Ovary (tissue), 9 donors: Measurements from ENCODE around the gene LCP1. TPM values are rescaled to one million over a fixed set of nuclear protein-coding genes. Genes with fewer than 3 reads are reported as not detected.

Source experiments
- DNase-seq, 5 donors: peaks; one replicate each; pipeline ENCODE4 v3.0.0-alpha.2; 2019 to 2020
- H3K27ac ChIP-seq, 2 donors: fragments of 200-600 bp; one replicate each; pipeline versions ENCODE4 v1.5.1 to v1.8.0; 2019 to 2022
- H3K27me3 ChIP-seq: fragments of 200-600 bp; one replicate; pipeline ENCODE4 v1.8.0; 2022
- H3K36me3 ChIP-seq: fragments of 200-600 bp; sonication (generic); one replicate; pipeline ENCODE4 v1.5.1; 2019
- H3K4me1 ChIP-seq: one replicate; pipeline ENCODE4 v1.8.1; 2013; ENCODE audit warnings: mild to moderate bottlenecking, moderate library complexity; ENCODE audit not compliant: insufficient read depth
- H3K4me3 ChIP-seq: fragments of 200-600 bp; sonication (generic); one replicate; pipeline ENCODE4 v1.5.1; 2017
- H3K9me3 ChIP-seq, 2 donors: fragments of 200-600 bp in 1 of 2; sonication (generic) in 1 of 2; one replicate each; pipeline versions ENCODE4 v1.5.1 to v1.8.1; 2013 to 2019; ENCODE audit warnings: mild to moderate bottlenecking in 1 of 2, moderate library complexity in 1 of 2
- EP300 ChIP-seq: sonication (generic); formaldehyde crosslinking; IDR thresholded peaks from one replicate; pipeline ENCODE4 v1.6.1; 2017; ENCODE audit warnings: antibody characterized with exemption
- POLR2A ChIP-seq: fragments of 450-650 bp; IDR thresholded peaks from one replicate; pipeline ENCODE4 v1.6.1; 2017; ENCODE audit warnings: antibody characterized with exemption, mild to moderate bottlenecking, moderate library complexity
- WGBS, 3 donors: extraction: QIAGEN DNeasy Blood & Tissue Kit in 1 of 3; methylation state at CpG; one replicate each; pipeline versions ENCODE4 v1.1.5 to v1.1.7; 2013 to 2017; 5-methylcytosine and 5-hydroxymethylcytosine counted together
- intact Hi-C, 4 donors: fragments of 100-400 bp; cut with DNase I; formaldehyde crosslinking; loops; one replicate each; pipeline versions ENCODE4 v1.11.0 to v1.15.1; 2022 to 2023
- polyA plus RNA-seq, 2 donors: library from polyadenylated mRNA; stranded (reverse); fragments of 200-250 nt in 1 of 2; fragments of 350-450 nt in 1 of 2; fragmentation: Illumina TruSeq in 1 of 2; extraction: RNeasy Lipid Tissue Mini Kit (QIAGEN cat#74804) in 1 of 2; gene quantifications; one replicate each; pipeline ENCODE4 v1.2.3, GENCODE V29; 2013 to 2014
- small RNA-seq: library from RNA; depleted of rRNA; stranded (forward); fragments of <200 nt; gene quantifications from one replicate; pipeline ENCODE3, GENCODE V24; 2016
- total RNA-seq, 7 donors: library from RNA; depleted of rRNA in 2 of 7; stranded (reverse); fragments of >200 nt in 2 of 7; fragmentation: NEBNext Ultra II Directional in 3 of 7; extraction: Animal tissue kit (Norgen Biotek cat#: 25700) in 3 of 7; gene quantifications; one replicate each; pipeline versions ENCODE4 v1.1.0 to v1.2.4, GENCODE V29; 2016 to 2023
- TF ChIP-seq, protein P1 (sequence below), 3 donors: fragments of 450-650 bp in 2 of 3; fragments of 200-600 bp in 1 of 3; IDR thresholded peaks; one replicate each; pipeline versions ENCODE4 v1.5.1 to v1.8.0; 2016 to 2022; ENCODE audit warnings: antibody characterized with exemption in 3 of 3, mild to moderate bottlenecking in 1 of 3
- donor health status: DM: no; HTN: no; CAD: no; lungs with moderate emphysema.
- donor health status: DM: no; HTN: no; CAD: no.
- donor health status: Bipolar disorder and iron deficiency.
- donor health status: DM: yes; HTN: yes; CAD: no.
- donor health status: DM: no; HTN: no; CAD: no.
- donor health status: DM: yes; HTN: yes; CAD: no.

Gene LCP1
- total and polyA plus RNA-seq, 9 donors, result 5.7 to 56.9 (median 13.8) TPM

DNA sequence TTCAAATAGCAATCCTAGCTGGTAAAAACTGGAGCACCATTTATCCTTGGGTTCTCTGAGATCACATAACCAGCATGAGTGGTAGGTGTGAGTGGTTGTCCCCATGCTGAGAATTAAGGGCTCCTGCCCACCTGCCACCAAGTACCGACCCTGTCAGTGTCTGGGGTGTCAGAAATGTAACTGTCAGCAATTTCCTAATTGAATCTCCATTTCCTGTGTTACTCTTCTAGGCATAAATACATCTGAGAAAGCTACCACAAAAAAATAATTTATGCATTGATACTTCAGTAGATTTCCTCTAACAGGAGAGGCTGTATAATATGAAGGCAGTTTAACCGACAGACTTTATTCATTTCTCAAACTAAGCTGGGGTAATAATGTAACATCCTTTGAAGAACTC lies 102.2 kb downstream of the LCP1 start:
- no peaks in the 10 kb centered on the region for H3K9me3 ChIP-seq
- TF ChIP-seq EP300 (no peak), POLR2A (no peak)
- TF ChIP-seq, protein P1, sequence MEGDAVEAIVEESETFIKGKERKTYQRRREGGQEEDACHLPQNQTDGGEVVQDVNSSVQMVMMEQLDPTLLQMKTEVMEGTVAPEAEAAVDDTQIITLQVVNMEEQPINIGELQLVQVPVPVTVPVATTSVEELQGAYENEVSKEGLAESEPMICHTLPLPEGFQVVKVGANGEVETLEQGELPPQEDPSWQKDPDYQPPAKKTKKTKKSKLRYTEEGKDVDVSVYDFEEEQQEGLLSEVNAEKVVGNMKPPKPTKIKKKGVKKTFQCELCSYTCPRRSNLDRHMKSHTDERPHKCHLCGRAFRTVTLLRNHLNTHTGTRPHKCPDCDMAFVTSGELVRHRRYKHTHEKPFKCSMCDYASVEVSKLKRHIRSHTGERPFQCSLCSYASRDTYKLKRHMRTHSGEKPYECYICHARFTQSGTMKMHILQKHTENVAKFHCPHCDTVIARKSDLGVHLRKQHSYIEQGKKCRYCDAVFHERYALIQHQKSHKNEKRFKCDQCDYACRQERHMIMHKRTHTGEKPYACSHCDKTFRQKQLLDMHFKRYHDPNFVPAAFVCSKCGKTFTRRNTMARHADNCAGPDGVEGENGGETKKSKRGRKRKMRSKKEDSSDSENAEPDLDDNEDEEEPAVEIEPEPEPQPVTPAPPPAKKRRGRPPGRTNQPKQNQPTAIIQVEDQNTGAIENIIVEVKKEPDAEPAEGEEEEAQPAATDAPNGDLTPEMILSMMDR (IDR thresholded peaks at IDR 0.05), result no peak
- WGBS, 3 donors, result 56 to 61% (median 60%) methylated on average over 2 of the region's 2 CpGs
- no peaks in the 10 kb centered on the region for H3K36me3 ChIP-seq
- DNase-seq, result no peak
- no peak overlapping the region for H3K4me3 ChIP-seq
- H3K4me1 ChIP-seq, result no peaks in the 10 kb centered on the region
- intact Hi-C loops, result no loop called here
- no peak overlapping the region for H3K27ac ChIP-seq
- no peaks in the 10 kb centered on the region for H3K27me3 ChIP-seq

DNA sequence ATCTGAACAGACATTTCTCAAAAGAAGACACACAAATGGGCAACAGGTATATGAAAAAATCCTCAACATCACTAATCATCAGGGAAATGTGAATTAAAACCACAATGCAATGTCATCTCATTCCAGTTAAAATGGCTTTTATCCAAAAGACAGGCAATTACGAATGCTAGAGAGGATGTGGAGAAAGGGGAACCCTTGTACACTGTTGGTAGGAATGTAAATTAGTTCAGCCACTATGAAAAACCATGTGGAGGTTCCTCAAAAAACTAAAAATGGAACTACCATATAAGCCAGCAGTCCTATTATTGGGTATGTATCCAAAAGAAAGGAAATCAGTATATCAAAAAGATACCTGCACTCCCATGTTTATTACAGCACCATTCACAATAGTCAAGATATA lies 104.7 kb downstream of the LCP1 start:
- H3K4me3 ChIP-seq, result no peak overlapping the region
- no peak for DNase-seq
- no peaks in the 10 kb centered on the region for H3K9me3 ChIP-seq
- intact Hi-C loops, result no loop called here
- H3K36me3 ChIP-seq, result no peaks in the 10 kb centered on the region
- H3K27ac ChIP-seq, result no peak overlapping the region
- 55 to 60% (median 59%) methylated on average over 1 of the region's 1 CpG for WGBS, 3 donors
- H3K4me1 ChIP-seq, result no peaks in the 10 kb centered on the region
- no peak for TF ChIP-seq EP300
- TF ChIP-seq, protein P1 (IDR thresholded peaks at IDR 0.05), result no peak
- no peak for TF ChIP-seq POLR2A
- H3K27me3 ChIP-seq, result no peaks in the 10 kb centered on the region

- H3K4me1 ChIP-seq, result no peaks in the 10 kb centered on the region
- H3K36me3 ChIP-seq, result no peaks in the 10 kb centered on the region
- TF ChIP-seq POLR2A (no peak), EP300 (no peak)
- TF ChIP-seq, protein P1 (IDR thresholded peaks at IDR 0.05), result no peak
- WGBS, 3 donors, result 90 to 93% (median 93%) methylated on average over 3 of the region's 3 CpGs
- no peaks in the 10 kb centered on the region for H3K9me3 ChIP-seq
- no peak overlapping the region for H3K4me3 ChIP-seq
- DNase-seq, result no peak
- H3K27me3 ChIP-seq, result no peaks in the 10 kb centered on the region
- no peak overlapping the region for H3K27ac ChIP-seq
- intact Hi-C loops, result no loop called here
Observed at GRCh38 chr13:46076827-46077226, 105.2 kb downstream of the LCP1 start.

Small RNA genes lying within 50 kb of the gene (small RNA-seq; reads per million reads assigned to genes)
- gene RN7SL288P, result not detected

Other genes starting within 250 kb of the LCP1 start
- 10 to 100 TPM; 23.2 to 64.1 (median 52.7) TPM for gene ZC3H13, start 129.4 kb downstream of the LCP1 start, total RNA-seq
- gene ZC3H13, start 129.4 kb downstream of the LCP1 start, polyA plus RNA-seq, result 10 to 100 TPM; 15.1 to 34.4 TPM
- gene CPB2, start 77.1 kb downstream of the LCP1 start, total RNA-seq, result under 1 TPM in 1 of 7 donors, not detected in 6; 0.38 TPM
- gene CPB2, start 77.1 kb downstream of the LCP1 start, polyA plus RNA-seq, result not detected
- gene LRRC63, start 29.8 kb upstream of the LCP1 start, total RNA-seq, result under 1 TPM in 4 of 7 donors, not detected in 3; 0.20 to 0.92 (median 0.26) TPM
- gene LRRC63, start 29.8 kb upstream of the LCP1 start, polyA plus RNA-seq, result under 1 TPM in 1 of 2 donors, not detected in 1; 0.12 TPM
- 1 to 10 TPM in 5 of 7 donors, under 1 TPM in 2; 0.60 to 4.5 (median 1.5) TPM for gene RUBCNL, start 205.1 kb upstream of the LCP1 start, total RNA-seq
- gene RUBCNL, start 205.1 kb upstream of the LCP1 start, polyA plus RNA-seq, result 1 to 10 TPM in 1 of 2 donors, under 1 TPM in 1; 0.57 to 4.4 TPM